HL-60 (cell line): ENCODE data around the gene IRF4.

Experiments
- DNase-seq, 2 experiments: peaks; one replicate each; pipeline ENCODE4 v3.0.0-alpha.2; 2010 to 2020; ENCODE audit warnings: low read depth in 1 of 2, low spot score in 1 of 2
- H3K27ac ChIP-seq: fragments of 250-450 bp; sonication (Bioruptor Pico); replicated peaks from 2 replicates; pipeline ENCODE4 v1.5.1; 2020; ENCODE audit warnings: mild to moderate bottlenecking, moderate library complexity
- H3K27me3 ChIP-seq: fragments of 250-450 bp; sonication (Bioruptor Pico); 2 replicates; pipeline ENCODE4 v1.5.1; 2021; ENCODE audit warnings: mild to moderate bottlenecking, moderate library complexity; ENCODE audit not compliant: insufficient read depth, poor library complexity, severe bottlenecking
- H3K4me3 ChIP-seq: replicated peaks from 2 replicates; pipeline ENCODE4 v1.5.1; 2011; ENCODE audit warnings: mild to moderate bottlenecking, control low read depth, low read length; ENCODE audit not compliant: insufficient read depth
- GABPA ChIP-seq: IDR thresholded peaks from 2 replicates; pipeline ENCODE4 v1.6.1; 2012; ENCODE audit warnings: low read depth
- POLR2AphosphoS5 ChIP-seq: IDR thresholded peaks from 2 replicates; pipeline ENCODE4 v1.6.1; 2012; ENCODE audit warnings: low read depth
- SPI1 ChIP-seq: IDR thresholded peaks from 2 replicates; pipeline ENCODE4 v1.6.1; 2012; ENCODE audit warnings: low read depth, mild to moderate bottlenecking, borderline replicate concordance
- TF ChIP-seq, protein P1 (sequence below): IDR thresholded peaks from one replicate; pipeline ENCODE4 v1.5.1; 2011; ENCODE audit warnings: low read length, control low read depth, inconsistent platforms; ENCODE audit not compliant: insufficient read depth
- TF ChIP-seq, protein P2 (sequence below): IDR thresholded peaks from 2 replicates; pipeline ENCODE4 v1.6.1; 2012; ENCODE audit warnings: low read depth; ENCODE audit not compliant: insufficient replicate concordance

IRF4 gene

DNA sequence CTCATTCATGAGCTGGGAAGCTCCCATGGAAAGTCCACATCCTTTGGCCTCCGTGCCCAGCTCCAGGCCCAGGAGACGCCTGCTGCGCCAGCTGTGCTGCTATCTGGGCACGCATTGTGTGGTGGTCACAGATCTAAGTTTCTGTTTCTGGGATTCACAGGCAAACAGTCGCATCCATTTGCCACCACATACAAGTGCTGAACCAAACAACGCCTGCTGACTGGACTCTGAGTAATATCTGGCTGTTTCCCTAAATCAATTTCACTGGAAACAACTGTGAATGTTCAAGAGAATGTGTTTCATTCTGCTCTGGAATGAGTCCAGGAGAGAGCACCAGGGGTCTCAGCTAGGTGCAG lies 45.5 kb downstream of the IRF4 start:
- DNase-seq = no peak
- Histone ChIP-seq H3K27ac (no peak overlapping the region), H3K27me3 (no peaks in the 10 kb centered on the region), H3K4me3 (no peak overlapping the region)
- TF ChIP-seq POLR2AphosphoS5 (no peak), SPI1 (no peak), GABPA (no peak)
- TF ChIP-seq, protein P1, sequence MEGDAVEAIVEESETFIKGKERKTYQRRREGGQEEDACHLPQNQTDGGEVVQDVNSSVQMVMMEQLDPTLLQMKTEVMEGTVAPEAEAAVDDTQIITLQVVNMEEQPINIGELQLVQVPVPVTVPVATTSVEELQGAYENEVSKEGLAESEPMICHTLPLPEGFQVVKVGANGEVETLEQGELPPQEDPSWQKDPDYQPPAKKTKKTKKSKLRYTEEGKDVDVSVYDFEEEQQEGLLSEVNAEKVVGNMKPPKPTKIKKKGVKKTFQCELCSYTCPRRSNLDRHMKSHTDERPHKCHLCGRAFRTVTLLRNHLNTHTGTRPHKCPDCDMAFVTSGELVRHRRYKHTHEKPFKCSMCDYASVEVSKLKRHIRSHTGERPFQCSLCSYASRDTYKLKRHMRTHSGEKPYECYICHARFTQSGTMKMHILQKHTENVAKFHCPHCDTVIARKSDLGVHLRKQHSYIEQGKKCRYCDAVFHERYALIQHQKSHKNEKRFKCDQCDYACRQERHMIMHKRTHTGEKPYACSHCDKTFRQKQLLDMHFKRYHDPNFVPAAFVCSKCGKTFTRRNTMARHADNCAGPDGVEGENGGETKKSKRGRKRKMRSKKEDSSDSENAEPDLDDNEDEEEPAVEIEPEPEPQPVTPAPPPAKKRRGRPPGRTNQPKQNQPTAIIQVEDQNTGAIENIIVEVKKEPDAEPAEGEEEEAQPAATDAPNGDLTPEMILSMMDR = no peak
- TF ChIP-seq, protein P2, sequence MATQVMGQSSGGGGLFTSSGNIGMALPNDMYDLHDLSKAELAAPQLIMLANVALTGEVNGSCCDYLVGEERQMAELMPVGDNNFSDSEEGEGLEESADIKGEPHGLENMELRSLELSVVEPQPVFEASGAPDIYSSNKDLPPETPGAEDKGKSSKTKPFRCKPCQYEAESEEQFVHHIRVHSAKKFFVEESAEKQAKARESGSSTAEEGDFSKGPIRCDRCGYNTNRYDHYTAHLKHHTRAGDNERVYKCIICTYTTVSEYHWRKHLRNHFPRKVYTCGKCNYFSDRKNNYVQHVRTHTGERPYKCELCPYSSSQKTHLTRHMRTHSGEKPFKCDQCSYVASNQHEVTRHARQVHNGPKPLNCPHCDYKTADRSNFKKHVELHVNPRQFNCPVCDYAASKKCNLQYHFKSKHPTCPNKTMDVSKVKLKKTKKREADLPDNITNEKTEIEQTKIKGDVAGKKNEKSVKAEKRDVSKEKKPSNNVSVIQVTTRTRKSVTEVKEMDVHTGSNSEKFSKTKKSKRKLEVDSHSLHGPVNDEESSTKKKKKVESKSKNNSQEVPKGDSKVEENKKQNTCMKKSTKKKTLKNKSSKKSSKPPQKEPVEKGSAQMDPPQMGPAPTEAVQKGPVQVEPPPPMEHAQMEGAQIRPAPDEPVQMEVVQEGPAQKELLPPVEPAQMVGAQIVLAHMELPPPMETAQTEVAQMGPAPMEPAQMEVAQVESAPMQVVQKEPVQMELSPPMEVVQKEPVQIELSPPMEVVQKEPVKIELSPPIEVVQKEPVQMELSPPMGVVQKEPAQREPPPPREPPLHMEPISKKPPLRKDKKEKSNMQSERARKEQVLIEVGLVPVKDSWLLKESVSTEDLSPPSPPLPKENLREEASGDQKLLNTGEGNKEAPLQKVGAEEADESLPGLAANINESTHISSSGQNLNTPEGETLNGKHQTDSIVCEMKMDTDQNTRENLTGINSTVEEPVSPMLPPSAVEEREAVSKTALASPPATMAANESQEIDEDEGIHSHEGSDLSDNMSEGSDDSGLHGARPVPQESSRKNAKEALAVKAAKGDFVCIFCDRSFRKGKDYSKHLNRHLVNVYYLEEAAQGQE = no peak

DNA sequence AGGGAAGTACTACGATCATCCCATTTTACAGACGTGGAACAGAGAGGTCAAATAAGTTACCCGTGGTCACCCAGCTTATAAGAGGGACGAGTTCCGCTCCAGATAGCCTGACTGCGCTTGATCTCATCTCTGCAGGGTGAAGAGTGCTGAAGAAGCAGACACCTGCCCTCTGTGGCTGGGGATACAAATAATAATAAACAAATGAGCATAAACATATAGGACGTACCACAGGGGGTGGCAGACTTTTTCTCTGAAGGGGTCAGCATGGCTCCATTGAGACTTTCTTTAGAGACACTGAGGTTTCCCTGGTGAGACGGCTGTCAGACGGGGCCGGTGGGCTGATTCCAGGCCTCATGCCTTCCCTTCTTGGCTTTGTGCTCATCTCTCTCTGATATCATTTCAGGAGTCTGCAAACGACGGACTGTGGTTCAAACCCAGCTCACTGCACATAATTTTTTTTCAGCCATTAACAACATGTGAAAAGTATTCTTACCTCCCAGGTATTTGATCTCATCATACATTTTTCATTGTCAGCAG lies 47.1 kb downstream of the IRF4 start:
- Histone ChIP-seq H3K4me3 (no peak overlapping the region), H3K27ac (no peak overlapping the region), H3K27me3 (no peaks in the 10 kb centered on the region)
- DNase-seq = no peak
- TF ChIP-seq, protein P1 = no peak
- TF ChIP-seq GABPA (no peak), POLR2AphosphoS5 (no peak), SPI1 (no peak)
- TF ChIP-seq, protein P2 = no peak

DNA sequence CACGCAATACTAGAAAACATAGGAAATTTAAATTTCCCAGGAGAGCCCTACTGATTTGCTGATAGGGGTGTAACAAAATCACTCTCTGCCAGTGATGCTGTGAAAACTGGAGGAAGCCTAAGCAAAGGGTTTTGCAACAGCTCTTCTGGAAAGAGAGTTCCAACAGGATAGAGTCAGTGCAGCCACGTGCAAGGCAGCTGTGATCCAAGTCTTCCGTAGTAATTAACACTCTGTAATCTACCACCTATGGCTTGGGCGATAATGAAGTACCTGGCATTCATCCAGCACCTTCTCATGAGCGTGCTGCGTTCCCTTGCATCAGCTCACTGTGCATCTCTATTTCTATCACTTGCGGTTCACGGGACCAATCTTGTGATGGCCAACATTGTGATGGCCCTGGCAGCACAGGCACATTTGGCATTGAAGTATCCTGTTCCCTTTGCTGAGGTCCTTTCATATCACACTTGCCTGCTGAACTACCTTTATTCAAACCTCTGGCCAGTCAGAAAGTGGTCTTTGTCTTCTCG lies 48.2 kb downstream of the IRF4 start:
- DNase-seq = no peak
- TF ChIP-seq GABPA (no peak), SPI1 (no peak), POLR2AphosphoS5 (no peak)
- TF ChIP-seq, protein P1 = no peak
- TF ChIP-seq, protein P2 = no peak
- Histone ChIP-seq H3K27me3 (no peaks in the 10 kb centered on the region), H3K4me3 (no peak overlapping the region), H3K27ac (no peak overlapping the region)
